Heart left ventricle (tissue), 16 donors: ENCODE results near the gene FYCO1. TPM values are rescaled to one million over a fixed set of nuclear protein-coding genes. Genes with fewer than 3 reads are reported as not detected.

Source experiments
- ATAC-seq, 4 donors: fragments of 200-7000 bp; cut with Tn5 transposase; one replicate each; pipeline ENCODE4 v1.9.1; 2020 to 2022; ENCODE audit warnings: moderate library complexity in 4 of 4, mild to moderate bottlenecking in 3 of 4, moderate number of reproducible peaks in 1 of 4
- DNase-seq, 5 donors: peaks; one replicate each; pipeline ENCODE4 v3.0.0-alpha.2; 2020
- H3K27ac ChIP-seq, 12 donors: fragments of 200-600 bp; sonication (generic) in 4 of 12; one replicate each; pipeline versions ENCODE4 v1.5.0 to v1.8.0; 2016 to 2022; ENCODE audit warnings: mild to moderate bottlenecking in 2 of 12
- H3K27me3 ChIP-seq, 9 donors: fragments of 200-600 bp; sonication (generic) in 2 of 9; one replicate each; pipeline versions ENCODE4 v1.5.1 to v1.8.0; 2016 to 2022; ENCODE audit warnings: mild to moderate bottlenecking in 3 of 9
- H3K36me3 ChIP-seq, 9 donors: fragments of 200-600 bp; sonication (generic) in 2 of 9; one replicate each; pipeline versions ENCODE4 v1.5.0 to v1.8.0; 2018 to 2022; ENCODE audit warnings: mild to moderate bottlenecking in 2 of 9
- H3K4me1 ChIP-seq, 12 donors: fragments of 200-600 bp; sonication (generic) in 4 of 12; one replicate each; pipeline versions ENCODE4 v1.5.0 to v1.8.0; 2016 to 2022; ENCODE audit warnings: mild to moderate bottlenecking in 3 of 12
- H3K4me3 ChIP-seq, 12 donors: fragments of 200-600 bp; sonication (generic) in 4 of 12; one replicate each; pipeline versions ENCODE4 v1.5.0 to v1.8.0; 2017 to 2022; ENCODE audit warnings: mild to moderate bottlenecking in 9 of 12, moderate library complexity in 4 of 12
- H3K9me3 ChIP-seq, 12 donors: fragments of 200-600 bp; sonication (generic) in 4 of 12; one replicate each; pipeline versions ENCODE4 v1.5.0 to v1.8.0; 2016 to 2022; ENCODE audit warnings: mild to moderate bottlenecking in 1 of 12
- CTCF ChIP-seq, 12 donors: fragments of 200-600 bp; sonication (generic) in 4 of 12; IDR thresholded peaks; one replicate each; pipeline versions ENCODE4 v1.5.0 to v1.8.0; 2018 to 2022; ENCODE audit warnings: antibody characterized with exemption in 12 of 12, mild to moderate bottlenecking in 5 of 12
- POLR2A ChIP-seq, 2 donors: fragments of 450-650 bp; IDR thresholded peaks; one replicate each; pipeline ENCODE4 v1.6.1; 2017; ENCODE audit warnings: antibody characterized with exemption in 2 of 2, mild to moderate bottlenecking in 2 of 2, moderate library complexity in 2 of 2
- WGBS, 4 donors: extraction: QIAGEN DNeasy Blood & Tissue Kit in 2 of 4; methylation state at CpG; one replicate each; pipeline versions ENCODE4 v1.1.5 to v1.1.7; 2013 to 2018; 5-methylcytosine and 5-hydroxymethylcytosine counted together
- intact Hi-C, 10 donors: fragments of 100-400 bp; cut with DNase I; formaldehyde crosslinking; loops; one replicate each; pipeline versions ENCODE4 v1.11.1 to v1.14.2; 2022
- polyA plus RNA-seq, 2 donors: library from polyadenylated mRNA; stranded (reverse); fragments of 200-250 nt; gene quantifications; one replicate each; pipeline ENCODE4 v1.2.3, GENCODE V29; 2013
- total RNA-seq, 9 donors: library from RNA; depleted of rRNA in 2 of 9; stranded (reverse); fragments of >200 nt in 2 of 9; fragmentation: NEBNext Ultra II Directional in 3 of 9; extraction: Animal tissue kit (Norgen Biotek cat#: 25700) in 3 of 9; gene quantifications; one replicate each; pipeline versions ENCODE4 v1.1.0 to v1.2.4, GENCODE V29; 2016 to 2023
- donor health status: ischemic (EF 13 %, LVEDD 7.1; RV severe dilation, severe dysfunction).
- donor health status: healthy with polysubstance abuse.
- donor health status: DM: no; HTN: yes; CAD: no.
- donor health status: DM: no; HTN: no; CAD: no.
- donor health status: ischemic (EF 25% LVEDD 6.9; RV normal size, moderate dysfunction).
- donor health status: ischemic (EF 25% LVEDD 5.7; RV mildly dilated, moderate dysfunction).
- donor health status: healthy.
- donor health status: DM: yes; HTN: yes; CAD: no.
- donor health status: ischemic (EF 35%, LVEDD 5.7; RV mildly dilated, moderate dysfunction).
- donor health status: nonischemic (EF 11% LVEDD 7.7; RV severe dilation, severe dysfunction).
- donor health status: DM: yes; HTN: yes; CAD: no.
- donor health status: PGD.
- donor health status: ischemic (EF 29% LVEDD 5.4; RV normal size, mild dysfunction).
- donor health status: nonischemic (EF 23%, LVEDD 6.1; RV moderate dilation, normal function).

FYCO1 gene
- total and polyA plus RNA-seq, 11 donors, result 18.5 to 195 (median 139) TPM

DNA sequence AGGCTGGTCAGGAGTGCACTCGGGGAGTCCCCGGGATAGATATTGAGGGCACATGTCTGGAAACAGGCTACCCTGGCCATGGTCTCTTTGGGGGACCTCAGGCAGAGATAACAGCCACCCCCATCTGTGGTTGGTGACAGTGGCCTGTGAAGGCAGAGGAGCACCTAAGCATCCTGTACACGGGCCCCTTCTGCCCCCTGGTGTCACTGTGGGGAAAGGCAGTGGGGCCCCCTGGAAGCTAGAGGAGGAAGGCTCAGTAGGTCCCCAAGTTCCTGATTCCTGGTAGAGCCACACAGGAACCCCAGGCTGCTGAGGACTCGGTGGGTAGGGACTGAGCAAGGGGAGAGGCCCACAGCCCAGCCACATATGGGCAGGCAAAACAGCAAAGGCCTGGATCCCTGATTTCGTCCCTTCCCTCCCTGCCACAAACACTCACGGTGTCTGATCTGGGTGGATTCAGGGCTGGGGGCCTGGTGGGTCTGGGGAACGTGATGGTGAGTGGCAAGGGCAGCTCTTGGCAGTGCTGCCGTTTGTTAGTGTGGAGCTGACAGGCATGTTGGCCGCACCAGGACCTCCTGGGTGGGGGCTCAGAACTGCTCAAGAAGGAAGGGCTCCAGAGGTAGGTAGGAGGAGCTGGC is 66.5 kb downstream of the FYCO1 start:
- H3K27me3 ChIP-seq, result no peaks in the 10 kb centered on the region
- H3K36me3 ChIP-seq, result peaks cover 0 to 97% (median 86%) of the 10 kb centered on the region in 9 donors
- peak in 1 of 5 donors; percentile 61 for DNase-seq
- intact Hi-C loops, result loop anchor here in 7 of 10 donors (2.0 to 10.0 kb wide), 3 partner anchors 164 to 168 kb away; no protein-coding TSS in a partner anchor
- peaks cover 0 to 15% (median 3%) of the 10 kb centered on the region in 12 donors for H3K4me1 ChIP-seq
- no peak overlapping the region for H3K4me3 ChIP-seq
- ATAC-seq, result peak in 3 of 4 donors; percentile 59 to 66 (median 66)
- 67 to 88% (median 70%) methylated on average over 8 to 9 of the region's 9 CpGs for WGBS, 4 donors
- no peaks in the 10 kb centered on the region for H3K9me3 ChIP-seq
- no peak overlapping the region for H3K27ac ChIP-seq
- TF ChIP-seq POLR2A (IDR thresholded peaks at IDR 0.05), result no peak
- TF ChIP-seq CTCF (IDR thresholded peaks at IDR 0.05), result peak; percentile 35 to 65 (median 48)

GRCh38 chr3:45927881-45928280 is 67.7 kb downstream of the FYCO1 start:
- Histone ChIP-seq H3K4me3 (no peak overlapping the region), H3K4me1 (peaks cover 0 to 23% (median under 1%) of the 10 kb centered on the region in 12 donors), H3K9me3 (no peaks in the 10 kb centered on the region), H3K27ac (no peak overlapping the region), H3K36me3 (peaks cover 0 to 97% (median 87%) of the 10 kb centered on the region in 9 donors), H3K27me3 (no peaks in the 10 kb centered on the region)
- ATAC-seq (no peak), DNase-seq (no peak)
- intact Hi-C loops, result loop anchor here in 7 of 10 donors (2.0 to 10.0 kb wide), 3 partner anchors 163 to 167 kb away; no protein-coding TSS in a partner anchor
- TF ChIP-seq POLR2A (IDR thresholded peaks at IDR 0.05), result no peak
- no peak for TF ChIP-seq CTCF (IDR thresholded peaks at IDR 0.05)
- 93 to 96% (median 94%) methylated on average over 2 of the region's 2 CpGs for WGBS, 4 donors

- H3K4me3 ChIP-seq, result no peak overlapping the region
- TF ChIP-seq POLR2A (IDR thresholded peaks at IDR 0.05) (no peak), CTCF (IDR thresholded peaks at IDR 0.05) (no peak)
- H3K27me3 ChIP-seq, result no peaks in the 10 kb centered on the region
- peaks cover 0 to 95% (median 86%) of the 10 kb centered on the region in 9 donors for H3K36me3 ChIP-seq
- no peaks in the 10 kb centered on the region for H3K9me3 ChIP-seq
- intact Hi-C loops, result loop anchor here in 3 of 10 donors (10.0 kb wide), 1 partner anchor 159 kb away; no protein-coding TSS in a partner anchor
- 44 to 79% (median 61%) methylated on average over 3 of the region's 3 CpGs for WGBS, 4 donors
- H3K27ac ChIP-seq, result no peak overlapping the region
- peaks cover 0 to 11% (median 0%) of the 10 kb centered on the region in 12 donors for H3K4me1 ChIP-seq
- ATAC-seq (no peak), DNase-seq (no peak)
These were observed 71.9 kb downstream of the FYCO1 start for GRCh38 chr3:45923755-45924154.

DNA sequence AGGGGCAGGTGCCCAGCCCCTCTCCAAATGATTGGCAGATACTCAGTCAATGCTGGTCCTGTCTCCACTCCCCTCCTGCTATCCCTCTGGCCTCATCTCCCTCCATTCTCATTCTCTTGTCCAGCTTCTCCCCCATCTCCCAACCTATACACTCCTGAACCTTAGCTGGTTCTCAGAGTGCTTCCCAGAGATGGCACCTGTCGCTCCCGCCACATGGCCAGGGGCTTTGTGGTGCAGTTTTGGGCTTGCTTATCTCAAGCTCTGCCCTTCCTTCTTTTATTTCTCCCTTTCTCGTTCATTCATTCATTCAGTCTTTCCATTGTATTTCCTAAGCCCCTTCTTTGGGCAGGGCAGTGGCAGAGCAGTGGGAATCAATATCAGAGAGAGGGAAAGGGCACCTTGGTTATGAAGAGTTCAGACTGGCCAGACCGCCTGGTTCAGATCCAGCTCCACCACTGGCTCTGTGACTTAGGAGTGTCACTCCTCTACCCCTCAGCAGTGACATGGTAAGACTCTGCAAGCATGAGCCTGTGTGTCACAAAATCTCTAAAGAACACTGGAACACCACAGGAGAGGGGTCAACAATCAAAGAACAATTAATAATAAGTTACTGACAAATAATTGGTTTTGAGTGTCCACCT is 72.6 kb downstream of the FYCO1 start:
- peak; percentile 40 to 76 (median 60) for ATAC-seq
- peak overlapping the region in 1 of 12 donors; percentile 7 for H3K27ac ChIP-seq

More for the DNA sequence above, 72.6 kb downstream of the FYCO1 start:
- H3K36me3 ChIP-seq, result peaks cover 0 to 95% (median 85%) of the 10 kb centered on the region in 9 donors
- H3K4me1 ChIP-seq, result peaks cover 0 to 11% (median 0%) of the 10 kb centered on the region in 12 donors
- no peak for TF ChIP-seq POLR2A (IDR thresholded peaks at IDR 0.05)
- TF ChIP-seq CTCF (IDR thresholded peaks at IDR 0.05), result no peak
- no peaks in the 10 kb centered on the region for H3K27me3 ChIP-seq
- no peak for DNase-seq
- no peak overlapping the region for H3K4me3 ChIP-seq
- H3K9me3 ChIP-seq, result no peaks in the 10 kb centered on the region
- 82 to 92% (median 88%) methylated on average over 4 of the region's 4 CpGs for WGBS, 4 donors
- intact Hi-C loops, result loop anchor here in 3 of 10 donors (10.0 kb wide), 1 partner anchor 158 kb away; no protein-coding TSS in a partner anchor
